GM19452 (cell line): ENCODE results near the gene MYADM.

Experiments used
- ATAC-seq: cut with Tn5 transposase; IDR thresholded peaks from one replicate; pipeline ENCODE4 v1.9.1; 2021; ENCODE audit not compliant: unreplicated experiment

MYADM gene

GRCh38 chr19:53883231-53883661, 15.6 kb downstream of the MYADM start:
- ATAC-seq: no peak

GRCh38 chr19:53883741-53884140, 16.1 kb downstream of the MYADM start:
- ATAC-seq: no peak

DNA sequence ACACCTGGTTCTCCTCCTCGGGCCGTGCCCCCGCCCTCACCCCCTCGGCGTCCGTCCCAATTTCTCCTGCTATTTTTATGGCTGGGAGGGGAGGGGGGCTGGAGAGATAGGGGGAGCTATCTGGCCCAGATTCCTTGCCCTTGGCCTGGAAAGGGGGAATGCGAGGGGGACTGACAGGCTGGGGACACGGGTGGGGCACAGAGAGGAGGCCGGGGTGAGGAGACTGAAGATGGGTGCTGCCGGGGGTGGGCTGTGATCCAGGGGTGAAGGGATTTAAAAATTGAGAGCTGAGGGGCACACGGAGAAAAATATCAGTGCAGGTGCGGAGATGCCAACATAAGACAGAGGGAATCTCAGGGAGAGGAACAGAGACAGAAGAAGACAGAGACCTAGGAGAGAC, 16.6 kb downstream of the MYADM start:
- no peak for ATAC-seq

DNA sequence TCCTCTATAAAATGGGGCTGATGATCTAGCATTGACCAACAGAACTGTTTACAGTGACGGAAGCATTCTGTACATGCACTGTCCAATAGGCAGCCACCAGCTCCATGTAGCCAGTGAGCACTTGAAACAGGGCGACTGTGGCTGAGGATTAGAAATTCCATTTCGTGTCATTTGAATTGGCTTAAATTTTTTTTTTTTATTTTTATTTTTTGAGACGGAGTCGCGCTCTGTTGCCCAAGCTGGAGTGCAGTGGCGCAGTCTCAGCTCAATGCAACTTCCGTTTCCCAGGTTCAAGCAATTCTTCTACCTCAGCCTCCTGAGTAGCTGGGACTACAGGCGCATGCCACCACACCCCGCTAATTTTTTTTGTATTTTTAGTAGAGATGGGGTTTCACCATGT, 17.4 kb downstream of the MYADM start:
- ATAC-seq: no peak

- no peak for ATAC-seq
Observed at GRCh38 chr19:53892301-53892980, 24.8 kb downstream of the MYADM start.

- no peak for ATAC-seq
Observed at GRCh38 chr19:53892981-53893325, 25.3 kb downstream of the MYADM start.

DNA sequence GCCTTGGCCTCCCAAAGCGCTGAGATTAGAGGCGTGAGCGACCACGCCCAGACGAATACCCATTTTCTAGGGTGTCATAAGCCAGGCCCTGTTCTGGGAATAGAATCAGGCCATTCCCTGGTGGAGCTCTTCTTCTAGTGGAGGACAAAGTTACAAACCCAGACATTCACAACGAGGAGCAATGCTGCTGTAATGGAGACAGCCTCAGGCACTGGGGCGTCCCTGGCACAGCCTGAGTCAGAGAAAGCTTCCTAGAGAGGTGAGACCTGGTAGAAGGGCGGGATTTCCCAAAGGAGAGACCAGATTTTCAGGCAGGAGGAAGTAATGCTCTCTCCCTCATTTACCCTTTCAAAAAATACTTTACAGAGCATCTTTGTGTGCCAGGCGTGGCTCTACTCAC, 27.0 kb downstream of the MYADM start:
- no peak for ATAC-seq

- no peak for ATAC-seq
Observed at GRCh38 chr19:53896682-53897081, 29.0 kb downstream of the MYADM start.

- ATAC-seq: no peak
Observed at GRCh38 chr19:53897459-53897858, 29.8 kb downstream of the MYADM start.

DNA sequence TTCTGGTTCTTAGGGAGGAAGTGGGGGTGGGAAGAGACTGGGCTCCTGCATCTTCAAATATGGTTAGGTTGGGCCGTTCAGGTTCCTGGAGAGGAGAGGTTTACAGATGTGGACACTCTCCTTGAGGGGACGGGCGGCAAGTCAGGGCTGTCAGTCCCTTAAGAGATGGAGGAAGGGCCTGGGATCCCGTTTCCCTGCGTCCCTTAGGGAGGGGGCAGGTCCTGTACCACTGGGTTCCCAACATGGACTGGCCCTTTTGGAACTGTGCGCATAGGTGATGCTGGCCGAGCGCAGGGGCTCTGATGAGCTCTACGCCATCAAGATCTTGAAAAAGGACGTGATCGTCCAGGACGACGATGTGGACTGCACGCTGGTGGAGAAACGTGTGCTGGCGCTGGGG, 30.5 kb downstream of the MYADM start:
- ATAC-seq: no peak

- no peak for ATAC-seq
Observed at GRCh38 chr19:53898636-53899341, 31.1 kb downstream of the MYADM start.

DNA sequence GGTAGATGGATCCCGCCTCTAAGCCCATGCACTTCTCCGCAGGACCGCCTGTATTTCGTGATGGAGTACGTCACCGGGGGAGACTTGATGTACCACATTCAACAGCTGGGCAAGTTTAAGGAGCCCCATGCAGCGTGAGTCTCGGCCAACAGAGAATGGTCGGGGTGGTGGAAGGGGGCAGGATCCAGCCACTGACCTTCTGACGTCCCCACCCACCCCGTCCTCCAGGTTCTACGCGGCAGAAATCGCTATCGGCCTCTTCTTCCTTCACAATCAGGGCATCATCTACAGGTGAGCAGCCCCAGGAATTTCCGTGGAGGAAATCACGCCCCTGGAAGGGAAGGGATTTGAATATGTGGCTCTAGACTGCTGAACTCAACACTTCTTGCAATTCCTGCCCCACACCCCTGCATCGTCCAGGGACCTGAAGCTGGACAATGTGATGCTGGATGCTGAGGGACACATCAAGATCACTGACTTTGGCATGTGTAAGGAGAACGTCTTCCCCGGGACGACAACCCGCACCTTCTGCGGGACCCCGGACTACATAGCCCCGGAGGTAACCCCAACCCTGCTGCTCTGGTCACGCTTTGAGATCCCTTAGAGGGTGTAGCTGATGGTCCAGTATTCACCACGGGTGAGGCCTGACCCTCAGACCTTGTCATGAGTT, 32.6 kb downstream of the MYADM start:
- ATAC-seq: no peak

DNA sequence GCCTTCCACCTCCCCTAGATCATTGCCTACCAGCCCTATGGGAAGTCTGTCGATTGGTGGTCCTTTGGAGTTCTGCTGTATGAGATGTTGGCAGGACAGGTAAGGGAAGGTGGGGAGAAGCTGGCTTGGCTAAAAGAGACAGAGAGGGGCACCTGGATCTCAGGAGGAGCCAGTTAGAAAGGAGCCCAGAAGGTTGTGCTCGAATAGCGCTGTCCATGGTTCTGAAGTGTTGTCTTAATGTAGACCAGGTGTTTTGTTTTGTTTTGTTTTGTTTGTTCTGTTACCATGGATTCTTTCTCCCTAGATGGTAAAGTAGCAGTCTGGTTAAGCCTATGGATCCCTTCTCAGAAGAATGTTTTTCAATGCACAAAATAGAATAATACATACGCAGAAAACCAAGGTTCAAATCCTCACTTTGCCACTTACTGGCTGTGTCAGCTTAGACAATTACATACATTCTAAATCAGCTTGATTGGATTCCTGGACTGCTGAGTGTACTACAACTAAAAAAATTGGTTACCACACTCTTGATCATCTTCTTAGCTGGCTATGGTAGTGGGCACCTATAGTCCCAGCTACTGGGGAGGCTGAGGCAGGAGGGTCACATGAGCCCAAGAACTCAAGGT, 35.5 kb downstream of the MYADM start:
- ATAC-seq: no peak

- no peak for ATAC-seq
Observed at GRCh38 chr19:53904909-53905308, 37.2 kb downstream of the MYADM start.

- ATAC-seq: no peak
Observed at GRCh38 chr19:53905787-53906186, 38.1 kb downstream of the MYADM start.

DNA sequence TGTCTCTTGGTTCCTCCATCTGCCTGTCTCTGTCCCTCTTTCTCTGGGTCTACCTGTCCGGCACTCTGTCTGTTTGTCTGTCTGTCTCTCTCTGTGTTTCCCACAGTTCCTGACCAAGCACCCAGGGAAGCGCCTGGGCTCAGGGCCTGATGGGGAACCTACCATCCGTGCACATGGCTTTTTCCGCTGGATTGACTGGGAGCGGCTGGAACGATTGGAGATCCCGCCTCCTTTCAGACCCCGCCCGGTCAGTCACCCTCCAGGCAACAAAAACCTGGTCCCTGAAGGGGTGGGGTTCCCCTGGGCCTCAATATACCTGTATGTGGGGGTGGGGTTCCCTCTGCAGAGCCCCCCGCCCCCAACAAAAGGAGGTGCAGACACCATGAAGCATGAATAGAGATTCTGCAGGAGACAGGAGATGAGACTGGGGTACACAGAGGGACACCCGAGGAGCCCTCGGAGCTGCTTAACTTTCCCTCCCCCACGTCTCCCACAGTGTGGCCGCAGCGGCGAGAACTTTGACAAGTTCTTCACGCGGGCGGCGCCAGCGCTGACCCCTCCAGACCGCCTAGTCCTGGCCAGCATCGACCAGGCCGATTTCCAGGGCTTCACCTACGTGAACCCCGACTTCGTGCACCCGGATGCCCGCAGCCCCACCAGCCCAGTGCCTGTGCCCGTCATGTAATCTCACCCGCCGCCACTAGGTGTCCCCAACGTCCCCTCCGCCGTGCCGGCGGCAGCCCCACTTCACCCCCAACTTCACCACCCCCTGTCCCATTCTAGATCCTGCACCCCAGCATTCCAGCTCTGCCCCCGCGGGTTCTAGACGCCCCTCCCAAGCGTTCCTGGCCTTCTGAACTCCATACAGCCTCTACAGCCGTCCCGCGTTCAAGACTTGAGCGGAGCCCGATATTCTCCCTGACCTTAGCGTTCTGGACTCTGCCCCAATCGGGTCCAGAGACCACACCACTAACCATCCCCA, 38.8 kb downstream of the MYADM start:
- ATAC-seq: no peak

- ATAC-seq: no peak
Observed at GRCh38 chr19:53907193-53907581, 39.5 kb downstream of the MYADM start.

- ATAC-seq: no peak
Observed at GRCh38 chr19:53907690-53908089, 40.0 kb downstream of the MYADM start.

DNA sequence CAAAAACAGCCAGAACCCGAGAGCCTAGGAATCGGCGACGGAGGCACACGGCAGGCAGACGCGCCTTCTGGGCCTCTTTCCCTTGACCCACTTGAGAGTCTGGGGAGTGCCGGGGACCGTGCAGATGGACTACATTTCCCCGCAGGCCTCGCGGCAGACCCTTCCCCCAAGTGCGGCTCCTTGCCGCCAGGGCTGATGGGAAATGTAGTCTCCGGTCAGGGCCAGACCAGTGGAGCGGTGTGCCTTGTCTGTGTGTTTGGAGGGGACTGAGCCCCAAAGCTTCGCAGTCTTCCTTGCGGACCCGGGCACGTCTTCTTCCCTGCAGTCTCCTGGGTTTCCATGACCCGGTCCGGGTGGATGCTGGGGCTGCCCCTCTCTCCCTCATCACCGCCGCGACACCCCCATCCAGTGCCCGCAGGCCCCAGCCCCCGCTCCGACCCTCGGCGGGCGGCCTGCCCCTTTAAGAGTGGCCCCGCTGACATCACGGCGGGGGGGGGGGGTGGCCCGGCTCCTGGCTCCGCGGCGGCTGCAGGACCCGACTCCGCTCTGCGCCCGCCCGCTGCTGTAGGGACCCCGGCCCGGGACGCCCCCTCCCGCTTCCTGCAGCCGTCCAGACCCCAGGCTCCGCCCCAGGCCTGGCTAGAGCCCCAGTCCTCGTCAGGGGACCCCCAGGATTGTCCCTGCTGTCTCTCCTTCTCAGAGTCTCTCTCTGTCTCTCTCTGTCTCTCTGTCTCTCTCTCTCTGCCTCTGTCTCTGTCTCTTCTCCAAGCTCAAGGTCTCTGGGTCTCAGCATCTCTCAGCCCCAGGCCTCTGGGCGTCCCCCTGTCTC, 40.6 kb downstream of the MYADM start:
- ATAC-seq: no peak

DNA sequence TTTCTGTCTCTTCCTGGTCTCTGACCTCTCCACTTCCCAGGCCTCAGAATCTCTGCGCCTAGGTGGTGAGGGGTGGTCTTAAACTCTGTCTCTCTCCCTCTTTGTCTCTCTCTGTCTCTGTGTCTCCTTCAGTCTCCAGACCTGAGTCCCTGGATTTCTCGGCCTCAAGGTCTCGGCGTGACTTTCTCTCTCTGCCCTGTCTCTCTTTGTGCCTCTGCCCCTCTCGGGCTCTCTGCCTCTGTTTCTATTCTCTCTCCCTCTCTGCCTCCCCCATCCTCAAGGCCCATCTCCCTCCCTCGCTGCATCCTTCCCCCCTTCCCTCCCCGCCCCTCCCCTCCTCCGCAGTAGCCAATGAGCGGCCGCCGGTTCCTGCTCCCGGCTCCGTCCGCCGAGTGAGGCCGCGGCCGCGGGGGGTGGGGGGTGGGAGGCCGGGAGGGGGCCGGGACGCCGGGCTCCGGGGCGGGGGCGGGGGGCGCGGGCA, 41.3 kb downstream of the MYADM start, which contains the start of gene CACNG7:
Gene CACNG7 (plus strand): TSS at position 344 of the 481 bp plus-strand sequence. CDS start 3,554 bp downstream, outside the sequence.
- no peak for ATAC-seq
